NCI-H345 (cell line): ENCODE data around the gene CACNA1G.

Experiments used
- DNase-seq: peaks from one replicate; lab custom pipeline; 2025; lab: John Stamatoyannopoulos, UW

Gene CACNA1G

GRCh38 chr17:50672831-50673551 is 112.5 kb downstream of the CACNA1G start:
- no peak for DNase-seq

- DNase-seq, result no peak
These were observed 114.7 kb downstream of the CACNA1G start for GRCh38 chr17:50675190-50675589.

- no peak for DNase-seq
These were observed 115.1 kb downstream of the CACNA1G start for GRCh38 chr17:50675627-50676026.

GRCh38 chr17:50676065-50676975 is 115.8 kb downstream of the CACNA1G start:
- DNase-seq, result no peak
